Measurements from ENCODE around the gene ZNF804B. TPM values are rescaled to one million over a fixed set of nuclear protein-coding genes. Genes with fewer than 3 reads are reported as not detected.

ZNF804B gene
- total and polyA plus RNA-seq, 7 donors: 0.01 to 0.41 (median 0.32) TPM; not detected in 3

- Histone ChIP-seq H3K4me3 (no peak overlapping the region), H3K27ac (no peak overlapping the region), H3K9me3 (no peaks in the 10 kb centered on the region), H3K4me1 (no peaks in the 10 kb centered on the region), H3K27me3 (no peaks in the 10 kb centered on the region), H3K36me3 (no peaks in the 10 kb centered on the region)
- no peak for TF ChIP-seq EP300 (IDR thresholded peaks at IDR 0.05)
- TF ChIP-seq CTCF (IDR thresholded peaks at IDR 0.05): no peak
- TF ChIP-seq POLR2A (IDR thresholded peaks at IDR 0.05): no peak
- TF ChIP-seq POLR2AphosphoS5 (IDR thresholded peaks at IDR 0.05): no peak
- no peak for DNase-seq
- intact Hi-C loops (cut with DNase I): no loop called here
- WGBS, 2 donors: 60 to 70% methylated on average over 2 of the region's 2 CpGs
These were observed 293.6 kb downstream of the ZNF804B start for GRCh38 chr7:89053130-89053529.

GRCh38 chr7:89054361-89054760 is 294.9 kb downstream of the ZNF804B start:
- Histone ChIP-seq H3K27ac (no peak overlapping the region), H3K36me3 (no peaks in the 10 kb centered on the region), H3K27me3 (no peaks in the 10 kb centered on the region), H3K4me1 (no peaks in the 10 kb centered on the region), H3K9me3 (no peaks in the 10 kb centered on the region), H3K4me3 (no peak overlapping the region)
- TF ChIP-seq CTCF (IDR thresholded peaks at IDR 0.05): no peak
- no peak for TF ChIP-seq POLR2AphosphoS5 (IDR thresholded peaks at IDR 0.05)
- no peak for TF ChIP-seq EP300 (IDR thresholded peaks at IDR 0.05)
- no peak for TF ChIP-seq POLR2A (IDR thresholded peaks at IDR 0.05)
- DNase-seq: no peak
- WGBS, 2 donors: 7 to 24% methylated on average over 2 of the region's 2 CpGs
- intact Hi-C loops (cut with DNase I): no loop called here

- Histone ChIP-seq H3K4me3 (no peak overlapping the region), H3K27me3 (no peaks in the 10 kb centered on the region), H3K4me1 (no peaks in the 10 kb centered on the region), H3K27ac (no peak overlapping the region), H3K9me3 (no peaks in the 10 kb centered on the region), H3K36me3 (no peaks in the 10 kb centered on the region)
- DNase-seq: no peak
- intact Hi-C loops (cut with DNase I): no loop called here
- WGBS, 2 donors: 90 to 100% methylated on average over 2 of the region's 2 CpGs
- TF ChIP-seq POLR2AphosphoS5 (IDR thresholded peaks at IDR 0.05): no peak
- TF ChIP-seq EP300 (IDR thresholded peaks at IDR 0.05): no peak
- no peak for TF ChIP-seq POLR2A (IDR thresholded peaks at IDR 0.05)
- no peak for TF ChIP-seq CTCF (IDR thresholded peaks at IDR 0.05)
These were observed 300.7 kb downstream of the ZNF804B start for GRCh38 chr7:89060234-89060633.

- H3K27ac ChIP-seq: no peak overlapping the region
- H3K27me3 ChIP-seq: no peaks in the 10 kb centered on the region
- intact Hi-C loops (cut with DNase I): no loop called here
- H3K4me3 ChIP-seq: no peak overlapping the region
- no peak for DNase-seq
- 68 to 82% methylated on average over 3 of the region's 3 CpGs for WGBS, 2 donors
- H3K36me3 ChIP-seq: no peaks in the 10 kb centered on the region
- no peaks in the 10 kb centered on the region for H3K9me3 ChIP-seq
- no peak for TF ChIP-seq EP300 (IDR thresholded peaks at IDR 0.05)
- TF ChIP-seq POLR2AphosphoS5 (IDR thresholded peaks at IDR 0.05): no peak
- TF ChIP-seq POLR2A (IDR thresholded peaks at IDR 0.05): no peak
- no peaks in the 10 kb centered on the region for H3K4me1 ChIP-seq
These were observed 305.3 kb downstream of the ZNF804B start for GRCh38 chr7:89064831-89065230.

- H3K4me1 ChIP-seq: no peaks in the 10 kb centered on the region
- H3K36me3 ChIP-seq: no peaks in the 10 kb centered on the region
- 65 to 81% methylated on average over 3 of the region's 3 CpGs for WGBS, 2 donors
- no peak for DNase-seq
- no peaks in the 10 kb centered on the region for H3K9me3 ChIP-seq
- no peak overlapping the region for H3K27ac ChIP-seq
- no peak overlapping the region for H3K4me3 ChIP-seq
- no peak for TF ChIP-seq EP300 (IDR thresholded peaks at IDR 0.05)
- no peak for TF ChIP-seq POLR2AphosphoS5 (IDR thresholded peaks at IDR 0.05)
- no peak for TF ChIP-seq POLR2A (IDR thresholded peaks at IDR 0.05)
- no peak for TF ChIP-seq CTCF (IDR thresholded peaks at IDR 0.05)
- no peaks in the 10 kb centered on the region for H3K27me3 ChIP-seq
- intact Hi-C loops (cut with DNase I): no loop called here
These were observed 307.5 kb downstream of the ZNF804B start for GRCh38 chr7:89067048-89067447.

Measured in sigmoid colon (tissue), 7 donors.